BLaER1 treated with 17β-estradiol and CSF1 and Interleukin-3, amounts not matched to agents 10 nM and 100 nM (cell line): ENCODE results near the gene PPHLN1.

ENCODE experiments used
- H3K27ac ChIP-seq, 11 experiments: shearing (Covaris generic); formaldehyde crosslinking; 2 replicates each; pipeline ENCODE4 v1.8.1; 2022
- H3K27me3 ChIP-seq, 11 experiments: shearing (Covaris generic); formaldehyde crosslinking; 2 replicates each; pipeline ENCODE4 v1.8.1; 2022
- H3K36me3 ChIP-seq, 11 experiments: shearing (Covaris generic); formaldehyde crosslinking; 2 replicates each; pipeline ENCODE4 v1.8.1; 2022
- H3K4me1 ChIP-seq, 10 experiments: shearing (Covaris generic); formaldehyde crosslinking; 2 replicates each; pipeline ENCODE4 v1.8.1; 2022
- H3K4me2 ChIP-seq, 11 experiments: shearing (Covaris generic); formaldehyde crosslinking; 2 replicates each; pipeline ENCODE4 v1.8.1; 2022
- H3K4me3 ChIP-seq, 10 experiments: shearing (Covaris generic); formaldehyde crosslinking; 2 replicates each; pipeline ENCODE4 v1.8.1; 2022
- H3K9ac ChIP-seq, 11 experiments: shearing (Covaris generic); formaldehyde crosslinking; 2 replicates each; pipeline ENCODE4 v1.8.1; 2022
- H3K9me3 ChIP-seq, 11 experiments: shearing (Covaris generic); formaldehyde crosslinking; replicated peaks in 1 of 11; 2 replicates each; pipeline ENCODE4 v1.8.1; 2022
- H4K20me1 ChIP-seq, 11 experiments: shearing (Covaris generic); formaldehyde crosslinking; 2 replicates each; pipeline ENCODE4 v1.8.1; 2022
- Cebpa-rat ChIP-seq, 11 experiments: shearing (Covaris generic); IDR thresholded peaks; 2 replicates each; pipeline ENCODE4 v1.8.1; 2022

Gene PPHLN1

DNA sequence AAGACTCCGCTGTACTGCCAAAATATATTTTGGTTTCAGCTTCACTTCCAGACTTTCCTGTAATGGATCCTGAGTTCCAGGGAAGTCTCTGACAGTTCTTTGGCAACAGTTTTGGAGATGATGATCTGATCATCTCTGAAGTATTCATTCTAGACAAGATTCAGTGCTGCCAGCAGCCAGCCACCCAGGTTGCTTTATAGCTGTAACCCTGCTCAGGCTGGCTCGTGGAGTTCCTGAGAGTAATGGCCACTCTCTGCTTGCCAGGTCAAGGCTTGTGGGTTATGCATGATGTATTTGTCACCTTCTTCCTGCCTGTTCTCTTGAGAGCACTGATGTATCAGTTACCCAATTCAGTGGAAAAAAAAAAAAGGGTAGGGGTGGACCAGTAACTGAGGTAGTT lies 124.3 kb downstream of the PPHLN1 start:
- no peaks in the 10 kb centered on the region for H4K20me1 ChIP-seq
- TF ChIP-seq Cebpa-rat (IDR thresholded peaks at IDR 0.05), result no peak
- H3K27me3 ChIP-seq, result no peaks in the 10 kb centered on the region
- no peaks in the 10 kb centered on the region for H3K9me3 ChIP-seq
- peaks cover 36 to 61% (median 48%) of the 10 kb centered on the region in 11 experiments for H3K36me3 ChIP-seq
- no peak overlapping the region for H3K27ac ChIP-seq
- H3K4me2 ChIP-seq, result peak overlapping the region in 7 of 11 experiments; percentile 2 to 69 (median 28); a peak in 11 of 22 replicates
- H3K9ac ChIP-seq, result no peak overlapping the region
- H3K4me1 ChIP-seq, result peaks cover 0 to 13% (median 9%) of the 10 kb centered on the region in 10 experiments; a peak in 14 of 20 replicates
- no peak overlapping the region for H3K4me3 ChIP-seq

DNA sequence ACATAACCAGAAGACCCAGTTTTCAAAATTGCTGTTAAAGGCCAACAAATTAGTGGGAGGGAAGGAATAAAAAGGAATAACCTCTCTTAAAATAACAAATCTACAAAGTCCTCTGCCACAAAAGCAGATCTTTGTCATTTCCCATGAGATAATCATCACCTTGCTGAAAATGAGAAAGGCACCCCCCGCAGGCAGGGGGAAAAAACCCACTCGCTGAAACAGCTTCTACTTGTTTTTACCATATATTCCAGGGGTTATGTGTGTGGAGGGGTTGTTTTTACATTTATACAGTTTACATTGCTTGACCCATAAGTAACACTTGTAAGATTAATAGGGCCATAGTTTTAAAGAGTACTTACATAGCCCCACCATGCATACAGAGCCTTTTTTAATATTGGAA lies 132.6 kb downstream of the PPHLN1 start:
- Histone ChIP-seq H3K9ac (no peak overlapping the region), H3K36me3 (peaks cover 0 to 27% (median 0%) of the 10 kb centered on the region in 11 experiments; a peak in 8 of 22 replicates), H3K27me3 (no peaks in the 10 kb centered on the region), H3K27ac (no peak overlapping the region), H4K20me1 (no peaks in the 10 kb centered on the region), H3K4me1 (no peaks in the 10 kb centered on the region), H3K9me3 (no peaks in the 10 kb centered on the region), H3K4me2 (no peak overlapping the region), H3K4me3 (no peak overlapping the region)
- no peak for TF ChIP-seq Cebpa-rat (IDR thresholded peaks at IDR 0.05)

DNA sequence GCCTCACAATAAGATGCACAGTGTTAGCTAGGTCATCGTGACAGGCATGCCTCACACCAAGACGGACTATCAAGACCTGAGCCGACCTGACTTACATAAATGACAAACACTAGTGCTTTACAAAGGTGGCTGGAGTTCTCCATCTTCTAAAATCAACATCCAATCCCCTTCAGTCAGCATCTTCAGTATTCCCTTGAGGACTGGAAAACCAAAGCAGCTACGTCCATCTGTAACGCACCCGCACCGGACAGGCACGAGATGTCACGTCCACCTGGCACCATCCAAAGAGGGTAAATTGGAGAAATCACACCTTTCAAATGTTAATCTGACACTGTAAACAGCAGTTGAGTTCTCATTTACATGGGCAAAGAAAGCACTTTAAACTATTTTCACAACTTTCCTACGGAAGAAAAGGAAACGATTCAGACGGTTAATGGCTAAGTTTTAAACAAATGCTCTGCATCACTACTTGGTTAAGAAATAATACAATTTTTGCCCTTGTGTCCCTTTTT lies 133.4 kb downstream of the PPHLN1 start:
- H3K4me1 ChIP-seq, result no peaks in the 10 kb centered on the region
- H3K27me3 ChIP-seq, result no peaks in the 10 kb centered on the region
- TF ChIP-seq Cebpa-rat (IDR thresholded peaks at IDR 0.05), result no peak
- H3K4me2 ChIP-seq, result no peak overlapping the region
- peaks cover 2 to 35% (median 7%) of the 10 kb centered on the region in 11 experiments; a peak in 13 of 22 replicates for H3K36me3 ChIP-seq
- H3K4me3 ChIP-seq, result no peak overlapping the region
- H3K9me3 ChIP-seq, result peaks cover 0 to 4% (median under 1%) of the 10 kb centered on the region in 11 experiments; a peak in 5 of 22 replicates
- H4K20me1 ChIP-seq, result no peaks in the 10 kb centered on the region
- H3K27ac ChIP-seq, result no peak overlapping the region
- H3K9ac ChIP-seq, result no peak overlapping the region

- Histone ChIP-seq H3K9ac (no peak overlapping the region), H3K9me3 (peaks cover 0 to 16% (median 4%) of the 10 kb centered on the region in 11 experiments; a peak in 8 of 22 replicates), H4K20me1 (no peaks in the 10 kb centered on the region), H3K27ac (no peak overlapping the region), H3K36me3 (peaks cover 2 to 54% (median 21%) of the 10 kb centered on the region in 11 experiments; a peak in 14 of 22 replicates), H3K27me3 (no peaks in the 10 kb centered on the region), H3K4me2 (no peak overlapping the region), H3K4me1 (peaks cover 0 to 14% (median 3%) of the 10 kb centered on the region in 10 experiments; a peak in 10 of 20 replicates), H3K4me3 (no peak overlapping the region)
- TF ChIP-seq Cebpa-rat (IDR thresholded peaks at IDR 0.05), result no peak
Observed at GRCh38 chr12:42462486-42462885, 136.5 kb downstream of the PPHLN1 start.

- H3K4me1 ChIP-seq, result peaks cover 8 to 26% (median 15%) of the 10 kb centered on the region in 10 experiments
- peaks cover 2 to 54% (median 21%) of the 10 kb centered on the region in 11 experiments; a peak in 14 of 22 replicates for H3K36me3 ChIP-seq
- no peak overlapping the region for H3K27ac ChIP-seq
- H3K4me3 ChIP-seq, result no peak overlapping the region
- peaks cover 0 to 16% (median 4%) of the 10 kb centered on the region in 11 experiments; a peak in 8 of 22 replicates for H3K9me3 ChIP-seq
- H3K4me2 ChIP-seq, result no peak overlapping the region
- no peak for TF ChIP-seq Cebpa-rat (IDR thresholded peaks at IDR 0.05)
- H4K20me1 ChIP-seq, result no peaks in the 10 kb centered on the region
- no peak overlapping the region for H3K9ac ChIP-seq
- H3K27me3 ChIP-seq, result no peaks in the 10 kb centered on the region
Observed at GRCh38 chr12:42463671-42464070, 137.7 kb downstream of the PPHLN1 start.

GRCh38 chr12:42468341-42468821 lies 142.4 kb downstream of the PPHLN1 start:
- peaks cover 2 to 29% (median 21%) of the 10 kb centered on the region in 11 experiments; a peak in 14 of 22 replicates for H3K36me3 ChIP-seq
- H3K27me3 ChIP-seq, result no peaks in the 10 kb centered on the region
- H3K27ac ChIP-seq, result peak overlapping the region in 4 of 11 experiments; percentile 7 to 44 (median 24); a peak in 2 of 22 replicates
- H3K9me3 ChIP-seq, result peaks cover 0 to 16% (median 4%) of the 10 kb centered on the region in 11 experiments; a peak in 8 of 22 replicates
- H4K20me1 ChIP-seq, result no peaks in the 10 kb centered on the region
- H3K4me2 ChIP-seq, result peak overlapping the region; percentile 77 to 98 (median 95)
- peak overlapping the region in 4 of 11 experiments; percentile 10 to 40 (median 22); a peak in 2 of 22 replicates for H3K9ac ChIP-seq
- peak overlapping the region in 5 of 10 experiments; percentile 47 to 58 (median 51); a peak in 4 of 20 replicates for H3K4me3 ChIP-seq
- peaks cover 24 to 60% (median 41%) of the 10 kb centered on the region in 10 experiments for H3K4me1 ChIP-seq
- TF ChIP-seq Cebpa-rat (IDR thresholded peaks at IDR 0.05), result no peak

DNA sequence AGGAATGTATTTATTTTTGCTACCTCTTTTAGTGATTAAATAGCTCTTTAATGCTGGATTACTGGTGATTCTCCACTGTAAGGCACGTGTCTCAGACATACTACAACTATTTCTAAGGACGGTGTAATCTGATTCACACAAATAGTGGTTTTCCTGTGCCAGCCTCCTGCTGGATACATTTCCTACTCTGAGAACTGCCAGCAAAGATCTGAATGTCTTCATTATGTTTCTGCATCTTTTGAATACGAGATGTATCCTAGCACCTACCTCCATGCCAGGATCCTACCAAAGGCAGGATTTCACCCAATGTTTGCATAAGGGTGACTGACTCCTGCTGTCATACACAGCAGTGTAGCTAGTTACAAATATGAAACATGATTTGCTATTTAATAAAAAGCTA lies 143.0 kb downstream of the PPHLN1 start:
- Histone ChIP-seq H3K9me3 (peaks cover 0 to 16% (median 4%) of the 10 kb centered on the region in 11 experiments; a peak in 8 of 22 replicates), H3K4me3 (peak overlapping the region; percentile 37 to 66 (median 50); a peak in 19 of 20 replicates), H3K36me3 (peaks cover 2 to 23% (median 18%) of the 10 kb centered on the region in 11 experiments; a peak in 14 of 22 replicates), H3K4me1 (peaks cover 24 to 60% (median 41%) of the 10 kb centered on the region in 10 experiments), H3K4me2 (peak overlapping the region; percentile 77 to 98 (median 95)), H3K27me3 (no peaks in the 10 kb centered on the region), H4K20me1 (no peaks in the 10 kb centered on the region), H3K9ac (peak overlapping the region in 6 of 11 experiments; percentile 10 to 47 (median 39); a peak in 5 of 22 replicates), H3K27ac (peak overlapping the region in 6 of 11 experiments; percentile 7 to 44 (median 14); a peak in 7 of 22 replicates)
- no peak for TF ChIP-seq Cebpa-rat (IDR thresholded peaks at IDR 0.05)

DNA sequence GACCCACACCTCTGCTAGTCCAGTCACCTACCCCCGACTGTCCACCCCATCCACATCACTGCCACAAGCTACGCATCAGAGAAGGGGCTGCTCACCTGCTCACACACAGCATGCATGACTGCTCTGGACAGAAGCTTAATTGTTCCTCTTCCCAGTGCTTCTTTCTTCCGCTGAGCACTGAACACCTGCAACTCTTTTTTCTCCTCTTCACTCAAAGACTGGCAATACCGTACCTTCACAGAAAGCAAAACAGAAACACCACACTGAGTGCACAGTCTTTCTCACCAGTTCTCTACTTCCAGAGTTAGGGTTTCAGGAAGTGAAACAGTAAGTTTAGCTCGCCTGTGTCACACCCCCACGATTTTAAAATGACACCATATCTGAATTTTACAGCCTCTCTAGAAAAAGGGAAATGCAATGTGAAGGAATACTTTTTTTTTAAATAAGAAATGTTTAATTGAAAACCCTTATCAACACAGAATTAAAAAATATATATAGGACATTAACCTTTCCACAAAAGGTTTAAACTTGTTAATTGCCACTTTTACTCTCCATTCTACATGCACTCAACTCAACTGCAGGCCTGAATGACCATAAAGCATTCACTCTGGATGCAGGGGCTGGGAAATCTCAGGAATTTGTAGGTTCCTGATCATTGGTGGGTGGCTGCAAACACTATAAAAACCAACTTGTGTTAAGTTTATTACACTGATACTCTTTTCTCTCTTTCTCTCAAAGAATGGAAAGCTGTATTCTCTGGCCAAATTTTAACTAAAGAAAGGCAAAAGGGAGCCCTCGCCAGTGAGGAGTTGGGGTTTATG lies 143.6 kb downstream of the PPHLN1 start:
- peak overlapping the region; percentile 77 to 98 (median 95) for H3K4me2 ChIP-seq
- no peak for TF ChIP-seq Cebpa-rat (IDR thresholded peaks at IDR 0.05)
- H3K27me3 ChIP-seq, result no peaks in the 10 kb centered on the region
- peaks cover 26 to 60% (median 41%) of the 10 kb centered on the region in 10 experiments for H3K4me1 ChIP-seq
- peaks cover 0 to 18% (median 12%) of the 10 kb centered on the region in 11 experiments; a peak in 14 of 22 replicates for H3K36me3 ChIP-seq
- H3K9ac ChIP-seq, result peak overlapping the region in 5 of 11 experiments; percentile 36 to 47 (median 40); a peak in 6 of 22 replicates
- peak overlapping the region in 5 of 11 experiments; percentile 8 to 44 (median 14); a peak in 5 of 22 replicates for H3K27ac ChIP-seq
- H3K4me3 ChIP-seq, result peak overlapping the region; percentile 37 to 66 (median 50)
- H4K20me1 ChIP-seq, result no peaks in the 10 kb centered on the region
- peaks cover 0 to 11% (median 3%) of the 10 kb centered on the region in 11 experiments; a peak in 6 of 22 replicates for H3K9me3 ChIP-seq
